Measurements from ENCODE around the gene TWIST2.

The TWIST2 gene

GRCh38 chr2:238874330-238875050 is 26.6 kb downstream of the TWIST2 start:
- peak; percentile 13 for DNase-seq

DNA sequence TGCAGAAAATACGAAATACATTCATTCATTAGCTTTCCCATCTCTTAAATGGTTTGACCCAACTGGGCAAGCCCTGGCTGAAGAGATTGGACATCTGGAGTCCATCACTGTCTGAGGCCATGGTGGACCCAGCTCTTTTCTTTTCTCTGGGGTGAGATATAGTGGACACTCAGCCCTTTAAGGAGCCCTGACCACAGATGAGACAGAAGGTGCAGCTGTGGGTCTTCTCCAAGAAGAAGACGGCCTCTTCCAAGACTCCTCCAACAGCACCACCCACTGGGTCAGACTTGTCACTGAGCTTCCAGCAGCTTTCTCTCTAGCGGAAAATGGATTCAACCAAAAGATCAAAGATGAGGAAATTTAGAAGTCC is 27.2 kb downstream of the TWIST2 start:
- peak; percentile 52 for DNase-seq

DNA sequence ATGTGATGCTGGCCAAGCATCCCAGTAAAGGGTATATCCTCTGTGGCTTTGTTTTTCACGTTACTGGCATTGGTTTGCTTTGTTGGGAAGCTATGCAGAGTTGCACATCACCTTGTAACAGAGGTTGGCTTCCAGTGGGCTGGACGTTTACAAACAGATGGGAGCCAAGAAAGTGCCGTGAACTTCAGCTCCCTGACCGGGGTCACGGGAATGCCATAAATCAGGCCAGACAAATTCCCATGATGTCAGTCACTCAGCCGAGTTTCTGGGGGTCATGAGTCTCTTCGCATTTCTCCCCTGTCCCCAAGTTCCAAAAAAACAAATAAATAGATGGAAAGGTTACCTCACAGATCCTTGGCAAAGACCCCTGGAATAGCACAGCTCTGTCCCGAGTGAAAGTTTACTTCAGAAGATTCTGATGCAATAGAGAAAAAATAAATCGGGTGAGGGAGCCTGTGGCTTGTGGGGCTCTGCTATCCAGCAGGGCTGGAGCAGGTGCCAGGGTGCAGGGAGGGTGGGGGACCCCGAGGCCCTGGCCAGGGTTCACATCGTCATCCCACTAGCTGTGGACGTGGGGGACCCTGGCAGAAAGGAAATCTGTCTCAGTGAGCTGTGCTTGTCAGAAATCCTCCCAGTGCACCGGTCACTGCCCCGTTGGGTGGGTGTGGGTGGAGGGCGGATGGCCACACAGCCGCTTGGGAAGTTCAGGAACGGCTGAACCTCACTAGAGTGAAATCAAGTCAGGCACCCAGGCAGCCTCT is 27.8 kb downstream of the TWIST2 start:
- peak; percentile 31 for DNase-seq

DNA sequence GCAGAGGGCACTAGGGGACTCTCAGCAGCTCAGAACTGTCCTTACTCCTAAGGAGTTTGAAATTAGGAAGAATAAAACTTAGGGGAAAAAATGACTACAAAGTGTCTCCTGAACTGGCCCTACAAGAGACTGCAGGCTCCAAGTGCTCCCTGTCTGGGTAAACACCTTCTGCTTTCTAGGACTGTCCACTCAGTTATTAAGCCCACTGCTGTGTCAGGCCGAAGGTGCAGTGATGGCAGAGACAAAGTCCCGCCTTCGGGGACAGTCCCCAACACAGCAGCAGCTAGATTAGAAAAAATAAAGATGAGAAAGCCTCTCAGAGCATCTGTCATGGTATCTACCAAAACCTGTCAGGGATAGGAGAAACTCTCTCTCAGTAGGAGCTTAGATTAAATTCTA is 28.3 kb downstream of the TWIST2 start:
- no peak for DNase-seq

GRCh38 chr2:238878051-238878735 is 30.3 kb downstream of the TWIST2 start:
- DNase-seq = no peak

DNA sequence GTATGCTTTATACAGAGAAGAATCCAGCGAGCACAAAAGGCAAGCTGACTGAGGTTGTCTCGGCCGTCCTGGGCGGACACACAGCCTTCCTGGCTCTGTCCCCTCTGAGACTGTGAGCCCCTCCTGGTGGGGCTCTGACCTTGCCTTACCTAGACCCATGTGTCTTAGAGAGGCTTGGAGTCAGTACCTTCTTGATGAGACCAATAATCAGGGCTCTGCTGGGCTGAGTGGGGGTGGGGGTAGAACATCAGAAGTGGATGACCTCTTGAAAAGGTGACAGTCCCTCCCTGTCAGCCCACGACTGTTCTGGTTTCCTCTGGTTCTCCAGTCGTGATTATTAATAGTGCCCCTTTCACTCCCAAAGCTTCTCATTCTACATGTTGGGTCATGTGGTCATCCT is 31.2 kb downstream of the TWIST2 start:
- no peak for DNase-seq

DNA sequence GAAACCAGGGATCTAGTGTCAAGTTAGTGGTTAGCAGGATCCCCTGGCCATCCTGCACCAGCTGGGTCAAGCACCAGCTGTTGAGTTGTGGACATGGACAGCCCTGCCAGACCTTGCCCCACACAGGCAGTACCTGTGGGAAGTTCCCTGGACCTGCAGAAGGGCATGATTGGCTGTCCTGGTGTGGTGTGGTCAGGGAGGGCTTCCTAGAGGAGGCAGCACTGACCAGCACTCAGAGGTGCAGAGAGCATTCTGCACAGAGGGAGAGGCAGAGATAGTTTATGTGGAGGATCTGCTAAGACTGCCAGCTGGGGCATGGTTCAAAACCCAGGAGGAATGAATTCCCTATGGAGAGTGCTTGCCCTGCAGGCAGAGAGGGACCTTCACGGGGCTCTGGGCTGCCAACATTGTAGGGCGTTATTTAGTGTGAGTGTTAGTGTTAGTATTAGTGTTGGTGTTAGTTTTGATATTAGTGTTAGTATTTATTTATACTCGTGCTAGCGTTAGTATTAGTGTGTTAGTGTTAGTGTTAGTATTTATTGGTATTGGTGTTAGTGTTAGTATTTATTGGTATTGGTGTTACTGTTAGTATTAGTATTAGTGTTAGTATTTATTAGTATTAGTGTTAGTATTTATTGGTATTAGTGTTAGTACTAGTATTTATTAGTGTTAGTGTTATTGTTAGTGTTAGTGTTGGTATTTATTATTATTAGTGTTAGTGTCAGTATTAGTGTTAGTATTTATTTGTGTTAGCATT is 31.9 kb downstream of the TWIST2 start:
- no peak for DNase-seq

DNA sequence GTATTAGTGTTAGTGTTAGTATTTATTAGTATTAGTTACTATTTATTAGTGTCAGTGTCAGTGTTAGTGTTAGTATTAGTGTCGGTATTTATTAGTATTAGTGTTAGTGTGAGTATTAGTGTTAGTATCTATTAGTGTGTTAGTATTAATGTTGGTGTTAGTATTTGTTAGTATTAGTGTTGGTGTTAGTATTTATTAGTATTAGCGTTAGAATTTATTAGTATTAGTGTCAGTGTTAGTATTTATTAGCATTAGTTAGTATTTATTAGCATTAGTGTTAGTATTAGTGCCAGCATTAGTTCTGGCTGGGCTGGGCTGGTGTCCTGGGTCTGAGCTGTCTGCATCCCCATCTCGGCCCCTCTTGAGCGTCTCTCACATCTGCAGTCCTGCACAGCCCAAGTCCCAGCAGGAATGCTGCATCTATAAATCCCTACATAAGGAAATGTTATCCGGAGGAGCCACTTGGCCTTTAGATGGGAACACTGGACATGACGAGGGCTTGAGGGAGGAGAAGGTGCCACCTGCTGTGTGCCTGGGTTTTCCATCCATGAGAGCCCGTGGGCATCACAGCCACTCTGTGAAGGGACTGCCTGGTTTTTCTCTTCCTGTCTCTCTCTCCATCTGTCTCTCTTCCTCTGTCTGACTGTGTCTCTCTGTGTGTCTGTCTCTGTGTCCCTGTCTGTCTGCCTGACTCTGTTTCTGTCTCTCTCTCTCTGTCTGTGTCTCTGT is 33.6 kb downstream of the TWIST2 start:
- DNase-seq = no peak

DNA sequence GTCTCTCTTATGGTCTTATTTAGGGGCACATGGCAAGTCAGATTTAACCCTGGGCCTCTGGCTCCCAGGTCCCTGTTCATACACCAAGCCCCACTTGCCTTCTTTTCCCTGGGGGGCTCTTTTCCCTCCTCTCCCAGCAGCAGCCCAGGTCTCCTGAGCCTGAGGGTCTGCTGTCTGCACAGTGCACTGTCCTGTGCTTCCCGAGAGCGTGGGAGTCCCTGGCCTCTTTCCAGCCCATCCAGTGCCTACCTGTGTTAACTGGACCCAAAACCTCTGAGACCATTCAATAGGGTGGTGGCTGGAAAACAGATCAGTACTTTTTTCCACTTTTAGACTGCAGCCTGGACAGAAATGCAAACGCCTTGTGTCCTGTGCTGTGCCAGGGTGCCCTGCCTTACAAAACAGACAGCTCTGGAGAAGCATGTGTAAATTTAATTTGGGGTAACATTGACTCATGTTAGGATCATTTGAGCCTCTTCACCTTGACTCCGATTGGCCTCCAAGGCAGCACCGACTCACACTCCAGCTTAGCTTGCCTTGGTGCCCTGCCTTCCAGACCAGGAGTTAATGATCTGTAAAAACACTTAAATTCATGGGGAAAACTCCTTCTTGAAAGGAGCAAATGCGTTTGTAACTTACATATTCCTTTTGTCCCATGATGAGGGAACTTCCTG is 34.3 kb downstream of the TWIST2 start:
- no peak for DNase-seq

DNA sequence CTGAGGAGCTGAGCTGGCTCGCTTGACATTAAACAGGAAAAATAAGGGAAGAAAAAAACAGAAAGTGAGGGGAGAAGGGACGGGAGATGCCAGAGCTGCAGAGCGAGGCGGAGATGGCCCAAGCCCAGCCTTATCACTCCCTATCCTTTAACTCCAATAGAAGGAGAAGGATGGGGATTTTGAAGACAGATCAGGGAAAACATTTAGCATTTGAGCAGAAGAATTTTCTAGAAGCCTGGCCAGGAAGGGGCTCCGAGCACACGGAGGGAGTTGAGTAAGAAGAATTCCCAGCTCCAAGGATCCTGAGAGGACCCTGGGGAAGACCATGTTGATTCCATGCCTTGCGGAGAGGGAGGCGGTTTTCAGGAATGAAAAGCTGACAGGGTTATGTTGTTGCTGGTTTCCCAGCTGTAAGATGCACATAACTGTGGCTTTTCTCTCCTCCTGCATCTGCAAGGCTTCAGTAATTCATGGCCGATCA is 35.6 kb downstream of the TWIST2 start:
- no peak for DNase-seq

DNA sequence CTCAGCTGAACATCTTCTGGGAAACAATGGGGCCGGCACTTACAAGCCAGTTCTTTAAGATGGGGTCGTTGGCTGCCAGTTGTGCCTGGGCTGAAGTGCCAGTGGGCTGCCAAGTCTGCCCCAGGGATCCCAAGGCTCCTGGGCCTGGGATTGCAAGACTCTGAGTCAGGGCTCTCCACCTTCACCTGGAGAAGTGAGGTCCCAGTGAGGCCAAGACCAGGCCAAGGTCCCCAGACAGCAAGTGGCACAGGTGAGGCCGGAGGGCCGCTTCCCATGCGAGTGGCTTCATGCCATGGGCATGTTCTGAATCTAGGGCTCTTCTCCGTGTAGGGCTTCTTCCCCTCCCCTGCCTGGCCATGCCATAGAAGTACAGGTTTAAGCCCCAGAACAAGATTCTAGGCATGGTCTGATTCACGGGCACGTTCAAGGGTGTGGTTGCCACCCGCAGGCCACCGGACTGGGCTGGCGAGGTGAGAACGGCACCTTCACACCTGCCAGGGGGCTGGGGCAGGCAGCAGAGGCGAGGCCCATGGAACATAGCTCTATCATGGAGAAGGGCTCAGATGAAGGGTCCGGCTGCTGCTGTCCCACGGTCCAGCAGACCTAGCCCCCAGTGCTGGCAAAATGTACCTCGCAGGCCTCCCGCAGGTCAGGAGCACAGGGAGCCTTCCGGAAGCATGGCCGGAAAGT is 36.4 kb downstream of the TWIST2 start:
- no peak for DNase-seq

GRCh38 chr2:238884812-238885408 is 37.0 kb downstream of the TWIST2 start:
- DNase-seq = no peak

GRCh38 chr2:238886453-238887094 is 38.7 kb downstream of the TWIST2 start:
- DNase-seq = no peak

DNA sequence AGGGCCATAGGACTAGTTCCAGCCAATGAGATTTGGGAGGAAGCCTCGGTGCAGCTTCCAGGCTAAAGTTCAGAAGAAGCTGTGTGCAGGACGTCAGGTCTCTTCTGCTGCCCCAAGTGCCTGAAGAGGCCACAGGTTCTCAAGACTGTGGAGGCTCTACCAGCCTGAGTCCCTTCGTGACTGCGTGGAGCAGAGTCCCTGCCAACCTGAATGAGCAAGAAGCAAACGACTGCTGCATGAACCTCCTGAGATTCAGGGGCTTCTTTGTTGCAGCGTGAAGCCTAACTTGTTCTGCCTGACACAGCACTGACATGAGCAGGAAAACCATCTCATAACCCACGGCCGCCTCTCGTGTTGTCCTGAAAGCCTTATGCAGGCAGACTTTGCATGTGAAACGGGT is 39.7 kb downstream of the TWIST2 start:
- DNase-seq = no peak

DNA sequence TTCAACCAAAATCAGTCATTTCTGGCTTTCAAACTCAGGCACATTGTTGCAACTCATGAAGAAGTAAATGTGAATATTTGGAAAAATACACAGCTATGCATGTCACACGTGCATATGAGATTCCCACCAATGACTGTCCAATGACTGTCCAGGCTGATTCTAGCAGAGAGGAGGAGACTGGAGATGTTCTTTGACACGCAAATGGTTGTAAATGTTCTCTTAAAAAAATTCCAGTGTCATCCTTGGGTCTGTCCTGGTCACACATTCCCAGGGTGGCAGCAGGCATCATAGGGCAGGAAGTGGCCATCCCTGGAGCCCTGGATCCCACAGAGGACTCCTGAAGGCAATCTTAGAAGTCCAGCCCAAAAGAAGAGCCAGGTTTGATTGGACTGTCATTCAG is 40.9 kb downstream of the TWIST2 start:
- DNase-seq = no peak

DNA sequence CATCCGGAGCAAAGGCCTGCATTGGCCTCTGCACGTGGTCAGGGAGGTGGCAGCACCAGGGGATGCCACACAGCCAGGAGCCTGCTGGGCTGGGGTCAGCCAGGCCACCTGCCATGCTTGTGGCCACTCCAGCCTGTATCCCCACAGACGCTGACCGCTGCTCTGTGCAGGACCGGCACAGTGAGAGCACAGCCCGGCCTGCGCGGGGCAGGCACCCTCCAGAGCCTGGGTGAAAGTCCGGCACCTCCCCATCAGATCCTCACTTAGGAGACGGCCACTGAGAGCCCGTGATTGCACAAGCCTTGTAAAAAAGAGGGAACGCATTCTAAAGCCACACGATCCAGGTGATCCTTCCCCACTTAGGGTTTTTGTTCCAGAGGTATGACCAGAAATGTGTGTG is 42.2 kb downstream of the TWIST2 start:
- no peak for DNase-seq

DNA sequence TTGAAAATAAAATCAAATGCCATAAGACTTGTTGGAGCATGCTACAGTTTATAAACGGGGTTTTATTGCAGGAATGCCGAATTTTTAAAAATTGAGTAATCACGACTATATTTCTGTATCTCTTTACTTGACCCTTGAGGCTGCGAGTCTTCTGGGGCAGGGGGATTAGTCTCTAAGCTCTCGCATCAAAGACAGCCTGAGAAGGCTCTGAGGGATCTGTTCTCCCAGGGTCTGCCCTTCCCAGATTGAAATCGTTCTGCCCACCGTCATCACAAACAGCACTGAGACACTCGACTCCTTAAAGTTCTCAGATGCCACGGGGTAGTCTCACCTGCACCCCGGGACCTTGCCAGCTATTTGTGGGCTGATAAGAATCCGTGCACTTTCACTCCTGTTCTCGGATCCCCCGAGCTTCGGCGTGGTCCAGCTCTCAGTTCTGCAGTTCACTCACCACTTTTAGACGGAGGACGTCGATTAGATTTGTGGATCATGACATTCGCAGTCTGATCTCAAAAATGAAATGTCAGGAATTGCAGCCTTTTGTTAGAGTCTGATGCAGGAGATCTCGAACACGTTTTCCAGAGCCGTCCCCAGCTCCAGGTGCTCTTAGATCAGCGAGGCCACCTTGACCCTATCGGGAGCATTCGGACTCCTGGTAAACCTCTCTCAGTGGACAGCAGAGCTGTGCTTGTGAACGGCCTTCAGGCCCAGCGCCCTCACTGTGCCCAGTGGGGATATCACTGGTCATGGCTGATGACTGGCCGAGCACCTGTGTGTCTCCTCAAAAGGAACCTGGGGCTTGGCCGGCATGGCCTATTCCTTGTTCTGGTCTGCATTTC is 43.0 kb downstream of the TWIST2 start:
- no peak for DNase-seq

DNA sequence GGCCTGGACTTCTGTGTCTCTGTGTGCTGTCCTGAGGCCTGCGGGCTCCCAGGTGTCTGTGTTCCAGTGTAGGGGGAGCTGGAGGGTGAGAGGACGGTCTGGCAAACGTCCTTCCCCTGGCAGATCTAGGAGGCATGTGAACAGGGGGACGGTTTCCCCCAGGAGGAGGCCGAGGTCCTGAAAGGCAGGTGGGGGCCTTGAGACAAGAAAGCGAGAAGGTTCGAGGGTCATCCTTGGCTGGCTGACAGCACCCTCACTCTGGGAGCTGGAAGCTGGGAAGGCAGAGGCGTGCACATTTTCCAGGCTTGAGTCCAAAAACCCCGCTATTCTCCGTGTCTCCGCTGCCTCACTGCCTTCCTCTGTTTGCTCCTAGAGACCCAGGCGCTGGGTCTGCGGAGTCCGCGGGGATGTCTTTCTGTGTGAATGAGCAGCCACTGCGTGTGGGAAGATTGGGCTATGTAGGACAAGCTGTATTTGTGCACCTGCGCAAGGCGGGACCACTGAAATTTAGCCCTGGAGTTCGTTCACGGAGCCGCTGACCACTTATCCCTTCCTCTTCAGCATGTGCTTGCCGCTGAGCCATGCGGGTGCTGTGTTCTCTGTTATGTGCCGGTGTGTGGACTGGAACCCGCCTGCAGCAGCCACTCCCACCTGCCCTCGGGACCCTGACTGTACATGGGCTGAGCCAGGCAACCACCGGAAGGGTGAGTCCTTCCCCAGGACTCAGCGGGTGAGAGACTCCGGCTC is 43.7 kb downstream of the TWIST2 start:
- DNase-seq = no peak

DNA sequence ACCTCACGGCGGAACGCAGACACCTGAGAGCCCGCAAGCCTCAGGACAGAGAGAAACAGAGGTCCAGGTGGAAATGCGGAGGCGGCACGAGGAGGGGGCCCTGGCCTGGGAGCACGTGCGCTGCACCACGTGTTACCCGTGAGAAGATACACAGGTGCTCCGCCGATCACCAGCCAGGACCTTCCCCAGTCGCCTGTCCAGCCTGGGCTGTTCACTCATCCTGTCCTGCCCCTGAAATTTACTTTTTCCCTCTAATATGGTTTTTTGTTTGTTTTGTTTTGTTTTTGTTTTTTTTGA is 44.3 kb downstream of the TWIST2 start:
- no peak for DNase-seq

Data from islet precursor cell (in vitro differentiated cells).